CD4-positive, alpha-beta T cell treated with Interleukin-1 beta for 1 hour (primary cell): ENCODE measurements around the gene GDI1.

Experiments
- DNase-seq, 2 donors: peaks; one replicate each; pipeline ENCODE4 v3.0.0-alpha.2; 2020 to 2022

The GDI1 gene

GRCh38 chrX:154409222-154409871, 27.6 kb upstream of the GDI1 start, which contains the start of gene DNASE1L1:
TSS of gene DNASE1L1 (minus strand) at chrX:154409254. CDS start at chrX:154405568, 3,686 bp downstream.
- DNase-seq: peak in 1 of 2 donors; percentile 81

- DNase-seq: peak; percentile 59 to 60
Observed at GRCh38 chrX:154411981-154412340, 25.0 kb upstream of the GDI1 start.

GRCh38 chrX:154412468-154412867, 24.5 kb upstream of the GDI1 start:
- DNase-seq: peak; percentile 52 to 54

GRCh38 chrX:154413142-154413541, 23.8 kb upstream of the GDI1 start:
- DNase-seq: no peak

- DNase-seq: no peak
Observed at GRCh38 chrX:154417157-154417556, 19.8 kb upstream of the GDI1 start.

GRCh38 chrX:154419189-154419588, 17.8 kb upstream of the GDI1 start:
- no peak for DNase-seq

- DNase-seq: no peak
Observed at GRCh38 chrX:154419688-154420401, 17.1 kb upstream of the GDI1 start.

- no peak for DNase-seq
Observed at GRCh38 chrX:154420402-154420756, 16.6 kb upstream of the GDI1 start.

- DNase-seq: no peak
Observed at GRCh38 chrX:154426916-154427770, 9.8 kb upstream of the GDI1 start.

GRCh38 chrX:154428176-154429171, 8.5 kb upstream of the GDI1 start, which contains the start of gene ATP6AP1:
TSS of gene ATP6AP1 (plus strand) at chrX:154428677. CDS start at chrX:154428693, 16 bp downstream.
- DNase-seq: peak; percentile 90

GRCh38 chrX:154429711-154430110, 7.2 kb upstream of the GDI1 start:
- DNase-seq: no peak

- no peak for DNase-seq
Observed at GRCh38 chrX:154430479-154430878, 6.5 kb upstream of the GDI1 start.

- DNase-seq: peak in 1 of 2 donors; percentile 51
Observed at GRCh38 chrX:154430916-154431315, 6.0 kb upstream of the GDI1 start.

- DNase-seq: peak in 1 of 2 donors; percentile 37
Observed at GRCh38 chrX:154431341-154431740, 5.6 kb upstream of the GDI1 start.

GRCh38 chrX:154432210-154432609, 4.7 kb upstream of the GDI1 start:
- DNase-seq: no peak

- DNase-seq: no peak
Observed at GRCh38 chrX:154433605-154434004, 3.3 kb upstream of the GDI1 start.

GRCh38 chrX:154434394-154435168, 2.4 kb upstream of the GDI1 start:
- no peak for DNase-seq

GRCh38 chrX:154435171-154435733, 1.7 kb upstream of the GDI1 start:
- no peak for DNase-seq

GRCh38 chrX:154436374-154436982, 476 bp upstream of the GDI1 start:
- DNase-seq: peak; percentile 61 to 73
